HEK293T (cell line): Measurements from ENCODE around the gene GID8.

Source experiments
- CTCF ChIA-PET: fragments of 350-600 bp; formaldehyde crosslinking; extraction: SDS; loops from one replicate; lab custom pipeline; 2021; ENCODE audit warnings: antibody characterized with exemption, inconsistent platforms; lab: Yijun Ruan, JAX
- POLR2A ChIA-PET: fragments of 350-600 bp; formaldehyde crosslinking; extraction: SDS; loops from one replicate; lab custom pipeline; 2020; ENCODE audit warnings: antibody characterized with exemption, inconsistent platforms; lab: Yijun Ruan, JAX
- DNase-seq: peaks from one replicate; pipeline ENCODE4 v3.0.0; 2012; ENCODE audit warnings: mixed read lengths; ENCODE audit errors: extremely low spot score
- ARNT ChIP-seq: fragments of 450-650 bp; IDR thresholded peaks from 2 replicates; pipeline ENCODE4 v1.6.1; 2017; ENCODE audit warnings: mild to moderate bottlenecking
- BHLHE40 ChIP-seq: fragments of 450-650 bp; IDR thresholded peaks from 2 replicates; pipeline ENCODE4 v1.6.1; 2016; ENCODE audit warnings: mild to moderate bottlenecking, moderate library complexity, borderline replicate concordance
- CTBP1 ChIP-seq: fragments of 450-650 bp; IDR thresholded peaks from 2 replicates; pipeline ENCODE4 v1.6.1; 2016; ENCODE audit warnings: borderline replicate concordance
- ELF4 ChIP-seq: fragments of 450-650 bp; IDR thresholded peaks from 2 replicates; pipeline ENCODE4 v1.6.1; 2017; ENCODE audit warnings: antibody characterized with exemption
- FOXA1 ChIP-seq: fragments of 450-650 bp; IDR thresholded peaks from 2 replicates; pipeline ENCODE4 v1.6.1; 2016; ENCODE audit warnings: mild to moderate bottlenecking
- FOXK2 ChIP-seq: fragments of 450-650 bp; IDR thresholded peaks from 2 replicates; pipeline ENCODE4 v1.6.1; 2016; ENCODE audit warnings: mild to moderate bottlenecking
- FOXM1 ChIP-seq: fragments of 450-650 bp; IDR thresholded peaks from 2 replicates; pipeline ENCODE4 v1.6.1; 2017; ENCODE audit warnings: mild to moderate bottlenecking, borderline replicate concordance
- HDGF ChIP-seq: fragments of 450-650 bp; IDR thresholded peaks from 2 replicates; pipeline ENCODE4 v1.6.1; 2017; ENCODE audit warnings: antibody characterized with exemption, borderline replicate concordance
- L3MBTL2 ChIP-seq: fragments of 450-650 bp; conservative IDR thresholded peaks from 2 replicates; pipeline ENCODE4 v1.6.1; 2016; ENCODE audit warnings: mild to moderate bottlenecking
- LEF1 ChIP-seq: fragments of 450-650 bp; IDR thresholded peaks from 2 replicates; pipeline ENCODE4 v1.6.1; 2017; ENCODE audit warnings: mild to moderate bottlenecking, borderline replicate concordance
- NFRKB ChIP-seq: fragments of 450-650 bp; IDR thresholded peaks from 2 replicates; pipeline ENCODE4 v1.6.1; 2016; ENCODE audit warnings: mild to moderate bottlenecking, moderate library complexity
- PKNOX1 ChIP-seq: fragments of 450-650 bp; IDR thresholded peaks from 2 replicates; pipeline ENCODE4 v1.6.1; 2016
- SP1 ChIP-seq: fragments of 450-650 bp; IDR thresholded peaks from 2 replicates; pipeline ENCODE4 v1.6.1; 2017
- SUZ12 ChIP-seq: fragments of 450-650 bp; IDR thresholded peaks from 2 replicates; pipeline ENCODE4 v1.6.1; 2016; ENCODE audit warnings: mild to moderate bottlenecking
- TARDBP ChIP-seq: fragments of 450-650 bp; IDR thresholded peaks from 2 replicates; pipeline ENCODE4 v1.6.1; 2016
- ZNF384 ChIP-seq: fragments of 450-650 bp; IDR thresholded peaks from 2 replicates; pipeline ENCODE4 v1.6.1; 2016

The GID8 gene

GRCh38 chr20:62971950-62972844 is 34.2 kb downstream of the GID8 start:
- ChIA-PET CTCF (interaction anchor here (0.6 to 1.4 kb wide), 5 partner anchors 8 to 45 kb away, joined by 3 to 8 read pairs (median 3); partner anchors contain the start of gene BHLHE23), POLR2A (interaction anchor here (1.0 kb wide), 2 partner anchors 32 to 34 kb away, joined by 4 read pairs; partner anchors contain the start of gene GID8)
- TF ChIP-seq L3MBTL2 (no peak), SP1 (no peak), NFRKB (no peak), FOXK2 (no peak), PKNOX1 (no peak), BHLHE40 (no peak), ELF4 (no peak), TARDBP (no peak), ARNT (no peak; the same call in 1 of the 2 replicates), CTBP1 (no peak), LEF1 (no peak), ZNF384 (no peak)
- DNase-seq: peak; percentile 94

- DNase-seq: no peak
- TF ChIP-seq L3MBTL2 (no peak), SP1 (no peak), TARDBP (no peak), FOXK2 (no peak), ZNF384 (no peak), ELF4 (no peak), FOXM1 (no peak), CTBP1 (no peak), NFRKB (no peak), FOXA1 (no peak), PKNOX1 (no peak), BHLHE40 (no peak), LEF1 (no peak), ARNT (no peak), HDGF (no peak), SUZ12 (no peak)
- POLR2A ChIA-PET: interaction anchor here (1.0 kb wide), 2 partner anchors 31 to 35 kb away, joined by 4 read pairs; partner anchors contain the start of gene GID8
- CTCF ChIA-PET: interaction anchor here (0.6 to 1.4 kb wide), 5 partner anchors 7 to 46 kb away, joined by 3 to 8 read pairs (median 3); partner anchors contain the start of gene BHLHE23
These were observed 35.1 kb downstream of the GID8 start for GRCh38 chr20:62972845-62973745.

- ChIA-PET POLR2A (no interaction called here), CTCF (no interaction called here)
- TF ChIP-seq FOXA1 (no peak), PKNOX1 (no peak), NFRKB (no peak), SP1 (no peak), ZNF384 (no peak), TARDBP (no peak), CTBP1 (no peak), LEF1 (no peak), BHLHE40 (no peak), HDGF (no peak), SUZ12 (no peak), ARNT (no peak)
- no peak for DNase-seq
These were observed 37.4 kb downstream of the GID8 start for GRCh38 chr20:62975251-62975760.

- POLR2A ChIA-PET: no interaction called here
- no peak for DNase-seq
- CTCF ChIA-PET: no interaction called here
These were observed 38.0 kb downstream of the GID8 start for GRCh38 chr20:62975812-62976508.

GRCh38 chr20:62976886-62977285 is 38.9 kb downstream of the GID8 start:
- DNase-seq: no peak
- no peak for TF ChIP-seq ELF4
- no peak for TF ChIP-seq BHLHE40
- TF ChIP-seq FOXM1: no peak
- no peak for TF ChIP-seq NFRKB
- TF ChIP-seq HDGF: no peak
- no peak for TF ChIP-seq ARNT
- no peak for TF ChIP-seq LEF1
- TF ChIP-seq CTBP1: no peak
- TF ChIP-seq SP1: no peak
- no peak for TF ChIP-seq ZNF384
- no peak for TF ChIP-seq L3MBTL2
- no peak for TF ChIP-seq PKNOX1
- TF ChIP-seq FOXA1: no peak
- TF ChIP-seq SUZ12: no peak
- no peak for TF ChIP-seq FOXK2
- ChIA-PET POLR2A (no interaction called here), CTCF (no interaction called here)

More at GRCh38 chr20:62975812-62976508, 38.0 kb downstream of the GID8 start:
- TF ChIP-seq ELF4 (no peak), FOXA1 (no peak), NFRKB (no peak)
